HG02973 (cell line): Measurements from ENCODE around the gene LETM1.
A peak's percentile ranks its signal among the peaks of the same experiment; 100 is the strongest.

Source experiments
- ATAC-seq: cut with Tn5 transposase; IDR thresholded peaks from one replicate; pipeline ENCODE4 v1.9.1; 2021; ENCODE audit warnings: moderate library complexity; ENCODE audit not compliant: unreplicated experiment

The LETM1 gene

GRCh38 chr4:1873291-1873690, 17.3 kb upstream of the LETM1 start:
- no peak for ATAC-seq

GRCh38 chr4:1872870-1873269, 16.9 kb upstream of the LETM1 start:
- no peak for ATAC-seq

GRCh38 chr4:1871471-1872021, 15.6 kb upstream of the LETM1 start:
- peak; percentile 7 for ATAC-seq

- ATAC-seq = peak; percentile 62
These were observed 14.9 kb upstream of the LETM1 start, which contains the start of gene NSD2 for GRCh38 chr4:1870578-1871443. TSS of gene NSD2 (plus strand) at chr4:1871393. CDS start at chr4:1900655, 29,262 bp downstream.

GRCh38 chr4:1870328-1870577, 14.3 kb upstream of the LETM1 start:
- ATAC-seq = peak; percentile 35

GRCh38 chr4:1869530-1870327, 13.8 kb upstream of the LETM1 start:
- ATAC-seq = peak; percentile 3

- no peak for ATAC-seq
These were observed 13.0 kb upstream of the LETM1 start for GRCh38 chr4:1868912-1869311.

GRCh38 chr4:1868293-1868692, 12.3 kb upstream of the LETM1 start:
- ATAC-seq = no peak

- no peak for ATAC-seq
These were observed 10.3 kb upstream of the LETM1 start for GRCh38 chr4:1866189-1866661.

- ATAC-seq = no peak
These were observed 8.4 kb upstream of the LETM1 start for GRCh38 chr4:1864076-1865008.

GRCh38 chr4:1863297-1864033, 7.5 kb upstream of the LETM1 start:
- ATAC-seq = no peak

GRCh38 chr4:1862961-1863296, 7.0 kb upstream of the LETM1 start:
- ATAC-seq = no peak

- ATAC-seq = no peak
These were observed 6.3 kb upstream of the LETM1 start for GRCh38 chr4:1862055-1862911.

GRCh38 chr4:1859389-1859753, 3.4 kb upstream of the LETM1 start:
- ATAC-seq = no peak

GRCh38 chr4:1857931-1858330, 2.0 kb upstream of the LETM1 start:
- no peak for ATAC-seq

GRCh38 chr4:1856943-1857699, 1.2 kb upstream of the LETM1 start:
- ATAC-seq = no peak

GRCh38 chr4:1855333-1856070, 454 bp downstream of the LETM1 start:
- no peak for ATAC-seq

GRCh38 chr4:1854752-1855151, 1.2 kb downstream of the LETM1 start:
- ATAC-seq = no peak
